ENCODE measurements around the gene KCNN3. TPM values are rescaled to one million over a fixed set of nuclear protein-coding genes. Genes with fewer than 3 reads are reported as not detected.

The KCNN3 gene
- total RNA-seq, 4 donors from 2014 or later = 0.21 to 0.78 (median 0.26) TPM

DNA sequence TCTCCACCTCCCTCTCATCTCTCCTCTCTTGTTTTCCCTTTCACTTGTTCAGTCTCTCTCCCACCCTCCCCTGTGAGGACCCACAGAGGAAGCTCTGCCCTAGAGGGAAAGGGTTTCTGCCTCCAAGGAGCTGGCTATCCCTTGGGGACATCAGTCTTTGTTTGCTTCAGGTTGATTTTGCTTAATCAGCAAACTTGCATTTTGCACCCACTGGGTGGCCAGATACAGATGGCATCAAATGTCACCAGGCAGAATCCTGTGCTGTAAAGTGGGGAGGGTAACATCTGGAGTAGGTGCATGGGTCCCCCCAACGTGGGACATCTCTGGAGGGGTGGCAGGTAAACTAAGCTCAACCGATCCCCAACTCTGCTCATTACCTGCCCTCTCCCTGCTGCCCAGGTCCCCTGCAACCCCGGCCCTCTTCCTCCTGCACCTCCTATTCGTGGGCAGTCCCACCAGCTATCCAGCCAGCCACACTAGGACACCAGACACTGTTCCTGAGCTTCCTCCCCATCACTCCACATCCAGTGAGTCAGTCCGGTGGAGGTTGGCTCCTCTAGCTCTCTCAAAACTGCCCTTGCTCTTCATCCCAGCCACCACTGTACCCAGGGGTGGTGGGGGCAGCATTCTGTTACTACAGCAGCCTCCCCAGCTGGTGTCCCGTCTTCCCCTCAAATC is 123.3 kb downstream of the KCNN3 start:
- no peak overlapping the region for H3K27ac ChIP-seq
- DNase-seq (ENCODE audit: low spot score in 2 of 2) = no peak
- H3K4me3 ChIP-seq = no peak overlapping the region
- no peaks in the 10 kb centered on the region for H3K4me1 ChIP-seq
- TF ChIP-seq POLR2A (IDR thresholded peaks at IDR 0.05) (no peak), EP300 (IDR thresholded peaks at IDR 0.05) (no peak)
- TF ChIP-seq, protein P1, sequence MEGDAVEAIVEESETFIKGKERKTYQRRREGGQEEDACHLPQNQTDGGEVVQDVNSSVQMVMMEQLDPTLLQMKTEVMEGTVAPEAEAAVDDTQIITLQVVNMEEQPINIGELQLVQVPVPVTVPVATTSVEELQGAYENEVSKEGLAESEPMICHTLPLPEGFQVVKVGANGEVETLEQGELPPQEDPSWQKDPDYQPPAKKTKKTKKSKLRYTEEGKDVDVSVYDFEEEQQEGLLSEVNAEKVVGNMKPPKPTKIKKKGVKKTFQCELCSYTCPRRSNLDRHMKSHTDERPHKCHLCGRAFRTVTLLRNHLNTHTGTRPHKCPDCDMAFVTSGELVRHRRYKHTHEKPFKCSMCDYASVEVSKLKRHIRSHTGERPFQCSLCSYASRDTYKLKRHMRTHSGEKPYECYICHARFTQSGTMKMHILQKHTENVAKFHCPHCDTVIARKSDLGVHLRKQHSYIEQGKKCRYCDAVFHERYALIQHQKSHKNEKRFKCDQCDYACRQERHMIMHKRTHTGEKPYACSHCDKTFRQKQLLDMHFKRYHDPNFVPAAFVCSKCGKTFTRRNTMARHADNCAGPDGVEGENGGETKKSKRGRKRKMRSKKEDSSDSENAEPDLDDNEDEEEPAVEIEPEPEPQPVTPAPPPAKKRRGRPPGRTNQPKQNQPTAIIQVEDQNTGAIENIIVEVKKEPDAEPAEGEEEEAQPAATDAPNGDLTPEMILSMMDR (IDR thresholded peaks at IDR 0.05) = no peak
- H3K9me3 ChIP-seq = no peaks in the 10 kb centered on the region
- peaks cover 0 to 62% of the 10 kb centered on the region in 2 donors for H3K27me3 ChIP-seq
- 76 to 80% methylated on average over 6 of the region's 6 CpGs for WGBS, 2 donors
- no peaks in the 10 kb centered on the region for H3K36me3 ChIP-seq

DNA sequence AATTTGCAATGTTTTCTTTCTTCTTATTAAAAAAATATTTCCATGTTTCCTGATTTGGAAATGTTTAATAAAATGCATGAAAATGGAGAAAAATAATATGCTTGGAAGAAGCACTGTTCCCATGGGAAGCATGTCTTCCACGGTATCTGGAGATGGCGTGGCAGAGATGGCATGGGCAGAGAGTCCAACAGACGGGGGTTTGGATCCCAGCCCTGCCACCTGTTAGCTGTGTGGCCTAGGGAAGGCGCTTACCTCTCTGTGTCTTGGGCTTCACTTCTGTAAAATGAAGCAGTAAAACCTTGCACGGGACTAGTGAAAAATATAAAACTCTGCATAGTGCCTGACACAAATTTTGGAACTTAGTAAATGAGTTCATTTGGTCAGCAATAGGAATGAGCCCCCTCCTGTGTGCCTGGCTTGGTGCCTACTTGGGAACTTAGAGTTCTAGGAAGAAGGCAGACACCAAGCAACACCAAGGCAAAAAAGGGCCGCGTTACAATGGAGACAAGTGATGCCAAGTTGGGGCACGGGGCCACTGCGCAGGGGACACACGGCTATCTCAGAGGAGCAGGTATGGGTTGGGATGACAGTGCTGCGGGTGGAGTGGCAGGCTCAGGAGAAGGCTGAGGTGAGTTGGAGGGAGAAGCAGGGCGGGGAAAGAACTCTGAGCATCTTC is 124.2 kb downstream of the KCNN3 start:
- Histone ChIP-seq H3K36me3 (no peaks in the 10 kb centered on the region), H3K4me3 (no peak overlapping the region), H3K27ac (no peak overlapping the region), H3K4me1 (no peaks in the 10 kb centered on the region), H3K9me3 (peaks cover 0 to 3% (median 0%) of the 10 kb centered on the region in 4 donors), H3K27me3 (peaks cover 0 to 61% of the 10 kb centered on the region in 2 donors)
- WGBS, 2 donors = 84 to 85% methylated on average over 12 of the region's 12 CpGs
- DNase-seq (ENCODE audit: low spot score in 2 of 2) = no peak
- TF ChIP-seq POLR2A (IDR thresholded peaks at IDR 0.05) (no peak), EP300 (IDR thresholded peaks at IDR 0.05) (no peak)
- TF ChIP-seq, protein P1 (IDR thresholded peaks at IDR 0.05) = no peak

DNA sequence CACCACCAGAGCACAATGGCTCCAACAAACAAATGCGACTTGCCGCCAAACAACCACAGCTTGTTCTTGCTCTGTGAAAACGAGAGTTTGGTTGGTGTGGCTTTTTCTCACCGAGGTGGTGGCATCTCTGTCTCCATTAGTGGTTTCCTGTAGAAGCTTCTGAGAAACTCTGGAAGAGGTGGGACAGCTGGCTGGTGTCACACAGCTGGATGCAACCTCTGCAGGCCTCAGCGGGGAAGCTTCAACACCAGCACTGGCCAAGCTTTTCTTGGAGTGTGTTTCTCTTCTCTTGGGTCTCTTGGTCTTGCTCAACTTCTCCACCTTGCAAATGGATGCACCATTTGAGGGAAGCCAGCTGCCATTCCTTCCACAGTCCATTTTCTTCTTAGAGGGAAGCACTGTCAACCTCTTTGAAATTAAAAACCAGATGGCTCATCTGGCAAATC is 124.8 kb downstream of the KCNN3 start:
- no peak for TF ChIP-seq EP300 (IDR thresholded peaks at IDR 0.05)
- TF ChIP-seq POLR2A (IDR thresholded peaks at IDR 0.05) = no peak
- TF ChIP-seq, protein P1 (IDR thresholded peaks at IDR 0.05) = no peak
- Histone ChIP-seq H3K27ac (no peak overlapping the region), H3K4me3 (no peak overlapping the region), H3K4me1 (no peaks in the 10 kb centered on the region), H3K27me3 (peaks cover 0 to 56% of the 10 kb centered on the region in 2 donors), H3K36me3 (no peaks in the 10 kb centered on the region), H3K9me3 (peaks cover 0 to 9% (median 0%) of the 10 kb centered on the region in 4 donors)
- WGBS, 2 donors = 52% methylated on average over 5 of the region's 5 CpGs
- no peak for DNase-seq (ENCODE audit: low spot score in 2 of 2)

DNA sequence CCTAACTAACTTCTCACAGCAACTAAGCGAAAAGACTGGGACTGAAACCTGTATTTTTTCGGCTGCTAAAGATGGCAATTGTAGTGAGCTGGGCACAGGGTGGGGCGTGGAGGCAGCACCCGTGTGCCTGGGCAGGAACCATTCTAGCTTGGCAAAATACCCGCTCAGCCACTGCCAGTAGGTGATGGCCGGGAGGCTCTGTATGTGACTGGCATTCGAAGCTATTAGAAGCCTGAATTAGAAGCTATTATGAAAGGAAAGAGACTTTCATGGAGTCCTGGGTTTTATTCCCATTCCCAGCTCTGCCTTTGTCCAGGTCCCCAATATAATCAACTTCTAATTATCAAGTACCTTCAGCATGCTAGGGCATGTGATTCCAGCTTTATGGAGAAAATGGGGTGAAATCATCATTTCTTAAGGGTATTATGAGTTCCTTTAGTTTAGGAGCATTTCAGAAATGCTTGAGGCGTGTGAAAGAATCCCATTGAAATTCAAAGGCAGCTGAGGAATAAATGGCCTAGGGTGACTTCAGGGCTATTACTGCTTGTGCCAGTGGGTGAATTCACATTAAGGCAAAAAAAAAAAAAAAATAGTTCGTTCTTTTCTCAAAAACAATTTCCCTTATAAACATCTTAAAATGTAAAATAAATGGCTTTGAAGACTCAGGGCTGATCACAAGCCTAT is 125.6 kb downstream of the KCNN3 start:
- 70 to 74% methylated on average over 9 of the region's 9 CpGs for WGBS, 2 donors
- no peak for DNase-seq (ENCODE audit: low spot score in 2 of 2)
- Histone ChIP-seq H3K27ac (no peak overlapping the region), H3K4me1 (no peaks in the 10 kb centered on the region), H3K4me3 (no peak overlapping the region), H3K36me3 (no peaks in the 10 kb centered on the region), H3K9me3 (peaks cover 0 to 10% (median 0%) of the 10 kb centered on the region in 4 donors), H3K27me3 (peaks cover 0 to 48% of the 10 kb centered on the region in 2 donors)
- TF ChIP-seq EP300 (IDR thresholded peaks at IDR 0.05) (no peak), POLR2A (IDR thresholded peaks at IDR 0.05) (no peak)
- TF ChIP-seq, protein P1 (IDR thresholded peaks at IDR 0.05) = no peak
